MCF 10A (cell line): ENCODE data around the gene DSCAML1. TPM values are rescaled to one million over a fixed set of nuclear protein-coding genes. Genes with fewer than 3 reads are reported as not detected.
A peak's percentile ranks its signal among the peaks of the same experiment; 100 is the strongest.

ENCODE experiments used
- BruUV-seq: library from RNA; stranded (reverse); fragments of 400-500 nt; replicated peaks from 2 replicates; lab custom pipeline; 2021; lab: Mats Ljungman, UMichigan
- CTCF ChIA-PET: fragments of 300-600 bp; sonication (Branson Sonifier 250); formaldehyde crosslinking; extraction: SDS; loops from one replicate; lab custom pipeline; 2021; ENCODE audit warnings: antibody characterized with exemption, inconsistent platforms; lab: Yijun Ruan, JAX
- POLR2A ChIA-PET: fragments of 300-600, 350-650 bp; sonication (Branson Sonifier 250); formaldehyde crosslinking; extraction: SDS; loops from one replicate; lab custom pipeline; 2020; ENCODE audit warnings: antibody characterized with exemption, inconsistent platforms; lab: Yijun Ruan, JAX
- DNase-seq: peaks from one replicate; pipeline ENCODE4 v3.0.0-alpha.2; 2018; ENCODE audit not compliant: unreplicated experiment
- H3K27ac Mint-ChIP-seq: one replicate; pipeline ENCODE4 v1.8.0; 2022; ENCODE audit warnings: mild to moderate bottlenecking, low read depth, mixed read lengths; ENCODE audit not compliant: unreplicated experiment
- H3K27me3 Mint-ChIP-seq: one replicate; pipeline ENCODE4 v1.8.0; 2022; ENCODE audit warnings: mixed read lengths; ENCODE audit not compliant: insufficient read depth, unreplicated experiment
- H3K36me3 Mint-ChIP-seq: one replicate; pipeline ENCODE4 v1.8.0; 2022; ENCODE audit warnings: mild to moderate bottlenecking, moderate library complexity, mixed read lengths; ENCODE audit not compliant: insufficient read depth, unreplicated experiment
- H3K4me1 Mint-ChIP-seq: one replicate; pipeline ENCODE4 v1.8.0; 2022; ENCODE audit warnings: mixed read lengths; ENCODE audit not compliant: insufficient read depth, unreplicated experiment
- H3K4me3 Mint-ChIP-seq: one replicate; pipeline ENCODE4 v1.8.0; 2022; ENCODE audit warnings: mild to moderate bottlenecking, moderate library complexity, mixed read lengths; ENCODE audit not compliant: unreplicated experiment
- H3K9me3 Mint-ChIP-seq: one replicate; pipeline ENCODE4 v1.8.0; 2022; ENCODE audit warnings: mixed read lengths; ENCODE audit not compliant: unreplicated experiment
- intact Hi-C: fragments of 100-400 bp; cut with micrococcal nuclease; formaldehyde crosslinking; loops from 2 replicates; pipeline ENCODE4 v1.14.1; 2022
- total RNA-seq: library from RNA; stranded (reverse); gene quantifications from 2 replicates; pipeline ENCODE4 v1.2.3, GENCODE V29; 2022
- TF ChIP-seq, protein P1 (sequence below): fragments of 200-600 bp; IDR thresholded peaks from one replicate; pipeline ENCODE4 v1.8.0; 2022; ENCODE audit warnings: antibody characterized with exemption, mild to moderate bottlenecking; ENCODE audit not compliant: unreplicated experiment

DSCAML1 gene
- total RNA-seq, 1 experiment from 2014 or later = not detected

DNA sequence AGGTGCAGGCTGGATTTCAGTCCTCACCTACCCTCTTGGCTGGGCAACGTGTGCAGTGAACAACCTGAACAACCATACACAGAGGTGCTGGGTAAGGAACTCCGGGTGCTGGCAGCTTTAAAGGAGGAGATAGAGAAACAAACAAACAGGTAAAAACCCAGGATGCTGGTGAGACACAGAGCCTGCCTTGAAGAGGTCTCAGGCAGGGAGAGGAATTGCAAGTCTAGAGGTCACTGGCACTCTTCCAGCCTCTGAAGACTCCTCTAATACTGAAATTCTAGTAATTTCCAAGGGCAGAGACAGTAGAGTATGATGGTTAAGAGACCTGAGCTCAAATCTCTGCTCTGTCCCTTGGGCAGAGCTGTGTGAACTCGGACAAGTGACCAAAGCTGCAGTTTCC, 276.8 kb downstream of the DSCAML1 start:
- Mint-ChIP-seq H3K36me3 (no peaks in the 10 kb centered on the region), H3K4me1 (no peaks in the 10 kb centered on the region), H3K4me3 (no peak overlapping the region), H3K9me3 (no peaks in the 10 kb centered on the region), H3K27me3 (peaks cover 18% of the 10 kb centered on the region), H3K27ac (peak overlapping the region; percentile 47)
- ChIA-PET POLR2A (interaction anchor here (0.6 kb wide), 1 partner anchor 1645 kb away, joined by 3 read pairs; no protein-coding TSS in a partner anchor), CTCF (no interaction called here)
- TF ChIP-seq, protein P1, sequence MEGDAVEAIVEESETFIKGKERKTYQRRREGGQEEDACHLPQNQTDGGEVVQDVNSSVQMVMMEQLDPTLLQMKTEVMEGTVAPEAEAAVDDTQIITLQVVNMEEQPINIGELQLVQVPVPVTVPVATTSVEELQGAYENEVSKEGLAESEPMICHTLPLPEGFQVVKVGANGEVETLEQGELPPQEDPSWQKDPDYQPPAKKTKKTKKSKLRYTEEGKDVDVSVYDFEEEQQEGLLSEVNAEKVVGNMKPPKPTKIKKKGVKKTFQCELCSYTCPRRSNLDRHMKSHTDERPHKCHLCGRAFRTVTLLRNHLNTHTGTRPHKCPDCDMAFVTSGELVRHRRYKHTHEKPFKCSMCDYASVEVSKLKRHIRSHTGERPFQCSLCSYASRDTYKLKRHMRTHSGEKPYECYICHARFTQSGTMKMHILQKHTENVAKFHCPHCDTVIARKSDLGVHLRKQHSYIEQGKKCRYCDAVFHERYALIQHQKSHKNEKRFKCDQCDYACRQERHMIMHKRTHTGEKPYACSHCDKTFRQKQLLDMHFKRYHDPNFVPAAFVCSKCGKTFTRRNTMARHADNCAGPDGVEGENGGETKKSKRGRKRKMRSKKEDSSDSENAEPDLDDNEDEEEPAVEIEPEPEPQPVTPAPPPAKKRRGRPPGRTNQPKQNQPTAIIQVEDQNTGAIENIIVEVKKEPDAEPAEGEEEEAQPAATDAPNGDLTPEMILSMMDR = no peak
- no TSS peak for BruUV-seq
- intact Hi-C loops = no loop called here
- peak; percentile 11 for DNase-seq

DNA sequence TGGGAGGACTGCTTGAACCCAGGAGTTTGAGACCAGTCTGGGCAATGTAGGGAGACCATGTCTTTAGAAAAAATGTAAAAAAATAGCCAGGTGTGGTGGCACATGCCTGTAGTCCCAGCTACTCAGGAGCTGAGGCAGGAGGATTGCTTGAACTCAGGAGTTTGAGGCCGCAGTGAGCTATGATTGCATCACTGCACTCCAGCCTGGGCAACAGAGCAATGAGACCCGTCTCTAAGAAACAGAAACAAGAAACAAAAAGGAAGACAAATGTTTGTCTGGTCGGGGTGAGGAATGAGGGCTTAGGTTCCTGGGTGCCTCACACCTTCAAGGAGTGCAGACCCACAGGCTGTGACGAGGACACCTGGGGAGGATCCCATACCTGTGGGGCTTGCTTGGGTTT, 277.4 kb downstream of the DSCAML1 start:
- intact Hi-C loops = no loop called here
- peaks cover 18% of the 10 kb centered on the region for H3K27me3 Mint-ChIP-seq
- no peak for DNase-seq
- ChIA-PET POLR2A (interaction anchor here (0.6 kb wide), 1 partner anchor 1645 kb away, joined by 3 read pairs; no protein-coding TSS in a partner anchor), CTCF (no interaction called here)
- H3K9me3 Mint-ChIP-seq = no peaks in the 10 kb centered on the region
- no peak overlapping the region for H3K4me3 Mint-ChIP-seq
- TF ChIP-seq, protein P1 = no peak
- H3K36me3 Mint-ChIP-seq = no peaks in the 10 kb centered on the region
- H3K27ac Mint-ChIP-seq = peak overlapping the region; percentile 47
- no peaks in the 10 kb centered on the region for H3K4me1 Mint-ChIP-seq
- BruUV-seq = no TSS peak

DNA sequence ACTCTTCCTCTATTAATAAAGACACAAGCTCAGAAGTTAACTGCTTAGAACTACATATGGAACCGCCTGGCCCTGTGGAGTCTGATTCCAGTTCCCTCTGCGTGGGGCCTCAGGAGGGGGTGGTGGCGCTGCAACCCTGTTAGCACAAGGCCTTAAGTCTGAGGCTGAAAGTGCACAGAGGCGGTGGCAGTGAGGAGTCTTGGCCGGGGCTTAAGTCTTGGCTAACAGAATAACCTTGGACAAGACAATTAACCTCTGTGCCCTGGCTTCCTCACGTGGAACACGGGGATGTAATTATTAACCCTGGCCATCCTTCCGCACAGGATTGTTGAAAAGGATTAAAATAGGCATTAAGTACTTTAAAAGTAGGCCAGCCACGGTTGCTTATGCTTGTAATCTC, 277.8 kb downstream of the DSCAML1 start:
- no peak overlapping the region for H3K4me3 Mint-ChIP-seq
- no peak overlapping the region for H3K27ac Mint-ChIP-seq
- POLR2A ChIA-PET = no interaction called here

DNA sequence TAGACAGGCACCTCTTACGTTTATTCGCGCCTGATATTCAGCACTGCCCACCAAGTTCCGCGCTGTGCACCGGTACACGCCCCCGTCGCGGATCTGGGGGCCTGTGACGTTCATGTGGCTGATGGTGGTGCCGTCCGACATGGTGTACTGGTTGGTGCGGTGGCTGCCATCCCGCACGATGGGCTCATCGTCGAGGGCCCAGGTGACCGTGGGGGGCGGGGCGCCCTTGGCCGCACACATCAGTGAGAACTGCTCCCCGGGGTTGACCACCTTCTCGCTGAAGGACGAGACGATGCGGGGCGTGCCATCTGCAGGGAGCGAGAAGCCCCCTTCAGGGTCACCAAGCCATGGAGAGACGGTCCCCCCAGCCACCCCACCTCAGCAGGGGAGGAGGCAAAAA, 278.6 kb downstream of the DSCAML1 start:
- no TSS peak for BruUV-seq
- Mint-ChIP-seq H3K36me3 (no peaks in the 10 kb centered on the region), H3K27ac (no peak overlapping the region), H3K27me3 (peaks cover 29% of the 10 kb centered on the region), H3K4me3 (no peak overlapping the region), H3K4me1 (no peaks in the 10 kb centered on the region), H3K9me3 (no peaks in the 10 kb centered on the region)
- intact Hi-C loops = no loop called here
- ChIA-PET CTCF (interaction anchor here (0.8 kb wide), 1 partner anchor 92 kb away, joined by 3 read pairs; no protein-coding TSS in a partner anchor), POLR2A (no interaction called here)
- no peak for DNase-seq
- TF ChIP-seq, protein P1 = no peak

More for the DNA sequence above, 277.8 kb downstream of the DSCAML1 start:
- H3K4me1 Mint-ChIP-seq = no peaks in the 10 kb centered on the region
- H3K36me3 Mint-ChIP-seq = no peaks in the 10 kb centered on the region
- no TSS peak for BruUV-seq
- peaks cover 22% of the 10 kb centered on the region for H3K27me3 Mint-ChIP-seq
- intact Hi-C loops = no loop called here
- TF ChIP-seq, protein P1 = no peak
- no peaks in the 10 kb centered on the region for H3K9me3 Mint-ChIP-seq
- CTCF ChIA-PET = interaction anchor here (0.8 kb wide), 1 partner anchor 93 kb away, joined by 3 read pairs; no protein-coding TSS in a partner anchor
- no peak for DNase-seq
